Kidney epithelial cell (primary cell): Measurements from ENCODE around the gene HBA1. TPM values are rescaled to one million over a fixed set of nuclear protein-coding genes. Genes with fewer than 3 reads are reported as not detected.
"Not testable (repeated sequence)": the region's sequence is repeated elsewhere in the genome, so short reads cannot be mapped to it uniquely, and the experiment has no call there.

Source experiments
- DNase-seq: peaks from one replicate; pipeline ENCODE4 v3.0.0-alpha.2; 2010; ENCODE audit warnings: low read depth
- H3K27me3 ChIP-seq: 2 replicates; pipeline ENCODE4 v1.6.0; 2011; ENCODE audit warnings: low read length; ENCODE audit not compliant: control insufficient read depth, insufficient read depth
- H3K36me3 ChIP-seq: 2 replicates; pipeline ENCODE4 v1.5.1; 2011; ENCODE audit warnings: low read length; ENCODE audit not compliant: control insufficient read depth, insufficient read depth
- H3K4me3 ChIP-seq: 2 replicates; pipeline ENCODE4 v1.5.1; 2011; ENCODE audit warnings: low read depth, mild to moderate bottlenecking, control low read depth, low read length
- total RNA-seq: library from RNA; depleted of rRNA; stranded (reverse); fragments of >200 nt; gene quantifications from 2 replicates; pipeline ENCODE4 v1.2.3, GENCODE V29; 2015
- TF ChIP-seq, protein P1 (sequence below): IDR thresholded peaks from 2 replicates; pipeline ENCODE4 v1.5.1; 2011; ENCODE audit warnings: mild to moderate bottlenecking, moderate library complexity, low read length, control low read depth, inconsistent platforms; ENCODE audit not compliant: insufficient read depth, poor library complexity, severe bottlenecking

HBA1 gene
- total RNA-seq, 1 donor from 2014 or later = not detected

- TF ChIP-seq, protein P1, sequence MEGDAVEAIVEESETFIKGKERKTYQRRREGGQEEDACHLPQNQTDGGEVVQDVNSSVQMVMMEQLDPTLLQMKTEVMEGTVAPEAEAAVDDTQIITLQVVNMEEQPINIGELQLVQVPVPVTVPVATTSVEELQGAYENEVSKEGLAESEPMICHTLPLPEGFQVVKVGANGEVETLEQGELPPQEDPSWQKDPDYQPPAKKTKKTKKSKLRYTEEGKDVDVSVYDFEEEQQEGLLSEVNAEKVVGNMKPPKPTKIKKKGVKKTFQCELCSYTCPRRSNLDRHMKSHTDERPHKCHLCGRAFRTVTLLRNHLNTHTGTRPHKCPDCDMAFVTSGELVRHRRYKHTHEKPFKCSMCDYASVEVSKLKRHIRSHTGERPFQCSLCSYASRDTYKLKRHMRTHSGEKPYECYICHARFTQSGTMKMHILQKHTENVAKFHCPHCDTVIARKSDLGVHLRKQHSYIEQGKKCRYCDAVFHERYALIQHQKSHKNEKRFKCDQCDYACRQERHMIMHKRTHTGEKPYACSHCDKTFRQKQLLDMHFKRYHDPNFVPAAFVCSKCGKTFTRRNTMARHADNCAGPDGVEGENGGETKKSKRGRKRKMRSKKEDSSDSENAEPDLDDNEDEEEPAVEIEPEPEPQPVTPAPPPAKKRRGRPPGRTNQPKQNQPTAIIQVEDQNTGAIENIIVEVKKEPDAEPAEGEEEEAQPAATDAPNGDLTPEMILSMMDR = no peak
- Histone ChIP-seq H3K4me3 (no peak overlapping the region), H3K36me3 (no peaks in the 10 kb centered on the region), H3K27me3 (peaks cover 16% of the 10 kb centered on the region)
- DNase-seq = no peak
Observed at GRCh38 chr16:159136-159849, 17.2 kb upstream of the HBA1 start.

DNA sequence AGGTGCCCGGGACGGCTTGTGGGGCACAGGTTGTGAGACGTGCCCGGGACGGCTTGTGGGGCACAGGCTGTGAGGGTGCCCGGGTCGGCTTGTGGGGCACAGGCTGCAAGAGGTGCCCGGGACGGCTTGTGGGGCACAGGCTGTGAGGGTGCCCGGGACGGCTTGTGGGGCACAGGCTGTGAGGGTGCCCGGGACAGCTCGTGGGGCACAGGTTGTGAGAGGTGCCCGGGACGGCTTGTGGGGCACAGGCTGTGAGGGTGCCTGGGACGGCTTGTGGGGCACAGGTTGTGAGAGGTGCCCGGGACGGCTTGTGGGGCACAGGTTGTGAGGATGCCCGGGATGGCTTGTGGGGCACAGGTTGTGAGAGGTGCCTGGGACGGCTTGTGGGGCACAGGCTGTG lies 16.2 kb upstream of the HBA1 start:
- H3K27me3 ChIP-seq = peaks cover 16% of the 10 kb centered on the region
- H3K4me3 ChIP-seq, DNase-seq, H3K36me3 ChIP-seq: not testable (repeated sequence)

DNA sequence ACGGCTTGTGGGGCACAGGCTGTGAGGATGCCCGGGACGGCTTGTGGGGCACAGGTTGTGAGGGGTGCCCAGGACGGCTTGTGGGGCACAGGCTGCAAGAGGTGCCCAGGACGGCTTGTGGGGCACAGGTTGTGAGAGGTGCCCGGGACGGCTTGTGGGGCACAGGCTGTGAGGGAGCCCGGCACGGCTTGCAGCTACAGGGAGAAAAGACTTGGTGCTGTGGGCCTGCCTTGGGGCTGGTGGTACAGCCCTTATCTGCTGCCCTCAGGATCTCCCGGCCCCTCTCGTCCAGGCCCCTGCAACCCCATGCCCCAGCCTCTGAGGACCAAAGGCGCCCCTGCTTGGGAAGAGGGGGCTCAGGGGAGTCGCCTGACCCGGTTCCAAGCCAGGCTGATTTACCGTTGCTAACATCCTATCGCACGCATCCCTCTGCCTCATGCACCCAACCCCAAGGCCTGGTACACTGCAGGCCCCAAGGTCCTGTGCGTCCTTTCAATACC lies 15.7 kb upstream of the HBA1 start:
- TF ChIP-seq, protein P1 = no peak
- Histone ChIP-seq H3K36me3 (no peaks in the 10 kb centered on the region), H3K4me3 (no peak overlapping the region), H3K27me3 (peaks cover 21% of the 10 kb centered on the region)
- DNase-seq = no peak

DNA sequence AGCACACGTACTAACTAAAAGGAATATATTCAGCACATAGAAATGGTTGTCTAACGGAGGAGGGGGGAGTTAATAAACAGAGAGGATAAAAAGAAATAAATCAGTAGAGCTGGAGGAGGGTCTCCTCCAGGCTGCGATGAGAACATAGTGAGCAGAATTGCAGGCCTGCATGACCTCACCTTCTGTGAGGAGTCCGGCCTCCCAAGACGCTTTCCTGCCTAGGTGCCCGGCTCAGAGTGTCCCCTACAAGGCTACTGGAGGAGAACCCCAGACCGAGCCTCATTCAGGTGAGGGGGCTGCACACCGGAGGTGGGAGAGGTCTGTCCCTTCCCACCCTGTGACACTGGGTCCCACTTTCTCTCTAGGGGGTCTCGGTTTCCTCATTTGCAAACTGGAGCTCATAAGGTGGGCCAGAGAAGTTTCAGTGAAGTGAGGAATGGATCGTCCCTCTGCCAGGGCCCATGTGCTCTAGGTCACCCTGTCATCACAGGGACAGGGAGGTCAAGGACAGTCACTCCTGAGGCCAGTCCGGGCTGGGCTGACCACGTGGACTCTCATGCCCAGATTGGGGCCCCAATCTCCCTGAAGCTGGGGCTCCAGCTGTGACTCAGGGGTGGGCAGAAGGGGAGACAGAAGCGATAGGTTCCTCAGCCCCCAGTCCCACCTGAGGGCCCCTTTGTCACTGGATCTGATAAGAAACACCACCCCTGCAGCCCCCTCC lies 14.0 kb upstream of the HBA1 start:
- Histone ChIP-seq H3K36me3 (no peaks in the 10 kb centered on the region), H3K27me3 (peaks cover 36% of the 10 kb centered on the region), H3K4me3 (no peak overlapping the region)
- no peak for DNase-seq
- TF ChIP-seq, protein P1 = no peak

DNA sequence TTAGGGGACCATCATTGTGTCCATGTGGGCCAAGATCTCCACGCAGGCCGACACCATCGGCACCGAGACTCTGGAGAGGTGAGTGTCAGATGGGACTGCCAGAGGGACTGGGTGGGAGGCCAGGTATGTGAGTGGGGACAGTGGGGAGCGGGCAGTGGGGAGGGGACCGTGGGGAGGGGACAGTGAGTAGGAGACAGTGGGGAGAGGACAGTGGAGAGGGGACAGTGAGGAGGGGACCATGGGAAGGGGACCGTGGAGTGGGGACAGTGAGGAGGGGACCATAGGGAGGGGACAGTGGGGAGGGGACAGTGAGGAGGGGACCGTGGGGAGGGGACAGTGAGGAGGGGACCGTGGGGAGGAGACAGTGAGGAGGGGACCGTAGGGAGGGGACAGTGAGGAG lies 13.3 kb upstream of the HBA1 start:
- DNase-seq, H3K4me3 ChIP-seq, H3K36me3 ChIP-seq: not testable (repeated sequence)
- H3K27me3 ChIP-seq = peaks cover 41% of the 10 kb centered on the region

- not testable (repeated sequence) for H3K36me3 ChIP-seq, H3K4me3 ChIP-seq, DNase-seq
- H3K27me3 ChIP-seq = peaks cover 46% of the 10 kb centered on the region
Observed at GRCh38 chr16:163696-164095, 12.8 kb upstream of the HBA1 start.

DNA sequence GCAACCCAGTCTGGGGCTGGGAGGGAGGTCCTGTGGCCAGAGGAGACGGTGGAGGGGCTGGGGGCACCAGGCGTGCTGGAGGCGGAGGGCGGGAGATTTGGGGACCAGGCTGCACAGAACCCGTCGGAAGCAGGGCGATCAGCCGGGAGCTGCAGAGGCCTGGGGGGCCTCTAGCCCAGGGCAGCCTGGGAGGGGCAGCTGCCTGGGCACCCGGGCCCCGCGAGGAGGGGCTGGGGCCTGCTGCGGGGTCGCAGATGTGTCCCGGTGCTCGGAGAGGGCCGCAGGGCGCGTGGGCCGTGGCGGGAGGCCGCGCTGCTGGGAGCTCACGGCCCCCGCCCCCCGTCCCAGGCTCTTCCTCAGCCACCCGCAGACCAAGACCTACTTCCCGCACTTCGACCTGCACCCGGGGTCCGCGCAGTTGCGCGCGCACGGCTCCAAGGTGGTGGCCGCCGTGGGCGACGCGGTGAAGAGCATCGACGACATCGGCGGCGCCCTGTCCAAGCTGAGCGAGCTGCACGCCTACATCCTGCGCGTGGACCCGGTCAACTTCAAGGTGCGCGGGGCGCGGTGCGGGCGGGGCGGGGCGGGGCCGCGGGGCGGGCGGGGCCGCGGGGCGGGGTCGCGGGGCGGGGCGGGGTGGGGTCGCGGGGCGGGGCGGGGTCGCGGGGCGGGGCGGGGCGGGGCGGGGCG lies 12.2 kb upstream of the HBA1 start:
- H3K27me3 ChIP-seq = peaks cover 50% of the 10 kb centered on the region
- H3K36me3 ChIP-seq, H3K4me3 ChIP-seq, DNase-seq: not testable (repeated sequence)
